Keratinocyte (primary cell): Measurements from ENCODE around the gene KLHDC3. TPM values are rescaled to one million over a fixed set of nuclear protein-coding genes. Genes with fewer than 3 reads are reported as not detected.

ENCODE experiments used
- DNase-seq: peaks from one replicate; pipeline ENCODE4 v3.0.0-alpha.2; 2011; ENCODE audit warnings: low read depth, missing footprints, low spot score
- FAIRE-seq: peaks from 2 replicates; lab custom pipeline; 2011; peaks lifted over from hg19 to GRCh38; lab: Jason Lieb, UNC
- H2AFZ ChIP-seq: 2 replicates; pipeline ENCODE4 v1.6.0; 2012; ENCODE audit warnings: low read length, control low read depth, inconsistent platforms; ENCODE audit not compliant: control insufficient read depth
- H3K27ac ChIP-seq: 2 replicates; pipeline ENCODE4 v1.5.1; 2011; ENCODE audit warnings: low read length; ENCODE audit not compliant: control insufficient read depth, insufficient read depth
- H3K27me3 ChIP-seq: 3 replicates; pipeline ENCODE4 v1.6.0; 2011; ENCODE audit warnings: low read length; ENCODE audit not compliant: control insufficient read depth, insufficient read depth; ENCODE audit errors: extremely low read depth
- H3K36me3 ChIP-seq, 2 experiments: 2 replicates in 1 of 2; 3 replicates in 1 of 2; pipeline ENCODE4 v1.5.1; 2011; ENCODE audit warnings: low read length in 2 of 2, mild to moderate bottlenecking in 1 of 2; ENCODE audit not compliant: control insufficient read depth in 2 of 2, insufficient read depth in 2 of 2; ENCODE audit errors: extremely low read depth in 1 of 2
- H3K4me1 ChIP-seq: 3 replicates; pipeline ENCODE4 v1.5.1; 2011; ENCODE audit warnings: low read length; ENCODE audit not compliant: control insufficient read depth, insufficient read depth; ENCODE audit errors: extremely low read depth
- H3K4me2 ChIP-seq: 3 replicates; pipeline ENCODE4 v1.6.0; 2011; ENCODE audit warnings: low read depth, low read length; ENCODE audit not compliant: control insufficient read depth, insufficient read depth; ENCODE audit errors: extremely low read depth
- H3K4me3 ChIP-seq, 3 experiments: fragments of 200-600 bp in 1 of 3; sonication (generic) in 1 of 3; 2 replicates in 2 of 3; 3 replicates in 1 of 3; pipeline ENCODE4 v1.5.1; 2011 to 2016; ENCODE audit warnings: low read length in 3 of 3, mild to moderate bottlenecking in 3 of 3, control low read depth in 2 of 3, inconsistent platforms in 1 of 3, low read depth in 1 of 3, mixed read lengths in 1 of 3, mixed run types in 1 of 3, moderate library complexity in 1 of 3; ENCODE audit not compliant: control insufficient read depth in 2 of 3, insufficient read depth in 2 of 3; ENCODE audit errors: extremely low read depth in 1 of 3
- H3K79me2 ChIP-seq: 2 replicates; pipeline ENCODE4 v1.6.0; 2012; ENCODE audit warnings: low read length; ENCODE audit not compliant: control insufficient read depth, insufficient read depth
- H3K9ac ChIP-seq: 3 replicates; pipeline ENCODE4 v1.6.0; 2011; ENCODE audit warnings: low read length; ENCODE audit not compliant: control insufficient read depth, insufficient read depth; ENCODE audit errors: extremely low read depth
- H3K9me1 ChIP-seq: 3 replicates; pipeline ENCODE4 v1.6.0; 2011; ENCODE audit warnings: low read length; ENCODE audit not compliant: control insufficient read depth, insufficient read depth; ENCODE audit errors: extremely low read depth
- H3K9me3 ChIP-seq: 2 replicates; pipeline ENCODE4 v1.5.1; 2012; ENCODE audit warnings: low read depth, low read length; ENCODE audit not compliant: control insufficient read depth
- H4K20me1 ChIP-seq: 3 replicates; pipeline ENCODE4 v1.6.0; 2011; ENCODE audit warnings: low read length; ENCODE audit not compliant: control insufficient read depth, insufficient read depth; ENCODE audit errors: extremely low read depth
- EZH2 ChIP-seq: IDR thresholded peaks from one replicate; pipeline ENCODE4 v1.6.1; 2012; ENCODE audit warnings: inconsistent platforms, mild to moderate bottlenecking, low read length, moderate library complexity
- dilution Hi-C: fragments of 300-500 bp; cut with MboI; formaldehyde crosslinking; loops from one replicate; pipeline ENCODE4 v1.7.0; 2020; ENCODE audit warnings: low sequenced_read_pairs; ENCODE audit not compliant: extremely low pct_ligation_motif_present
- polyA plus RNA-seq, 5 experiments: library from polyadenylated mRNA; depleted of rRNA in 3 of 5; stranded (reverse) in 3 of 5; stranded (forward) in 1 of 5; unstranded in 1 of 5; fragments of >200 nt; gene quantifications; 1 replicate in 1 of 5; 2 replicates in 3 of 5; 3 replicates in 1 of 5; pipeline versions ENCODE4 v1.2.1 to v1.2.3, GENCODE V29; 2011 to 2012; ENCODE audit warnings: missing spikeins in 2 of 5, low read depth in 1 of 5, low replicate concordance in 1 of 5
- TF ChIP-seq, protein P1 (sequence below), 3 experiments: IDR thresholded peaks in 1 of 3; conservative IDR thresholded peaks in 1 of 3; optimal IDR thresholded peaks in 1 of 3; 2 replicates in 2 of 3; 3 replicates in 1 of 3; pipeline versions ENCODE3 to v1.5.1; 2011; ENCODE audit warnings: low read length in 3 of 3, mild to moderate bottlenecking in 3 of 3, moderate library complexity in 2 of 3, control low read depth in 1 of 3, inconsistent platforms in 1 of 3; ENCODE audit not compliant: insufficient read depth in 2 of 3; ENCODE audit errors: extremely low read depth in 1 of 3

KLHDC3 gene
- polyA plus RNA-seq, 1 donor (not counting 4 experiments of a cell fraction or from before 2014, with no cell fraction given) = 24.8 TPM

DNA sequence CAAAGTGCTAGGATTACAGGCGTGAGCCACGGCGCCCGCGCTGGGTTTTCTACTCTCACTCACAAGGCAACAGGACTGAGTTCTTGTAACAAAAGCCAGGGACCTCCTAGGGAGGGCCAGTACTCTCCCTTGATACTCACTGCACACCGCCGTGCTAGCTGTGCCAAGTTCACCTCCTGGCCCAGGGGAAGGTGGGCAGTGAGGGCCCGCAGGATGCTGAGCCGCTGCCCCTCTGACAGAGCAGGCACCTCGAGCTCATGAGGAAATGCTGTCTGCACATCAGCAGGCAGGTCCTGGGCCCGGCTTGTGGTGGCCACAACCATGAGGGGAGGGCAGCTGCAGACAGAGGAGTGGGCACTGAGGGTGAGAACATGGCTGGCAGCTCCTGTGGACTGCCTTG lies 46.8 kb upstream of the KLHDC3 start:
- no peak overlapping the region for H3K4me3 ChIP-seq
- H3K27ac ChIP-seq = no peak overlapping the region
- H4K20me1 ChIP-seq = no peaks in the 10 kb centered on the region
- FAIRE-seq (no peak), DNase-seq (no peak)
- H3K9ac ChIP-seq = no peak overlapping the region
- TF ChIP-seq EZH2 = no peak
- TF ChIP-seq, protein P1, sequence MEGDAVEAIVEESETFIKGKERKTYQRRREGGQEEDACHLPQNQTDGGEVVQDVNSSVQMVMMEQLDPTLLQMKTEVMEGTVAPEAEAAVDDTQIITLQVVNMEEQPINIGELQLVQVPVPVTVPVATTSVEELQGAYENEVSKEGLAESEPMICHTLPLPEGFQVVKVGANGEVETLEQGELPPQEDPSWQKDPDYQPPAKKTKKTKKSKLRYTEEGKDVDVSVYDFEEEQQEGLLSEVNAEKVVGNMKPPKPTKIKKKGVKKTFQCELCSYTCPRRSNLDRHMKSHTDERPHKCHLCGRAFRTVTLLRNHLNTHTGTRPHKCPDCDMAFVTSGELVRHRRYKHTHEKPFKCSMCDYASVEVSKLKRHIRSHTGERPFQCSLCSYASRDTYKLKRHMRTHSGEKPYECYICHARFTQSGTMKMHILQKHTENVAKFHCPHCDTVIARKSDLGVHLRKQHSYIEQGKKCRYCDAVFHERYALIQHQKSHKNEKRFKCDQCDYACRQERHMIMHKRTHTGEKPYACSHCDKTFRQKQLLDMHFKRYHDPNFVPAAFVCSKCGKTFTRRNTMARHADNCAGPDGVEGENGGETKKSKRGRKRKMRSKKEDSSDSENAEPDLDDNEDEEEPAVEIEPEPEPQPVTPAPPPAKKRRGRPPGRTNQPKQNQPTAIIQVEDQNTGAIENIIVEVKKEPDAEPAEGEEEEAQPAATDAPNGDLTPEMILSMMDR (optimal IDR thresholded peaks at IDR 0.05 in 1 of 3, IDR thresholded peaks at IDR 0.05 in 1 of 3, conservative IDR thresholded peaks at IDR 0.05 in 1 of 3; ENCODE audit: extremely low read depth in 1 of 3, insufficient read depth in 2 of 3, low read length in 3 of 3) = no peak
- no peaks in the 10 kb centered on the region for H3K79me2 ChIP-seq
- no peaks in the 10 kb centered on the region for H3K9me1 ChIP-seq
- H2AFZ ChIP-seq = no peak overlapping the region
- dilution Hi-C loops = no loop called here
- no peaks in the 10 kb centered on the region for H3K9me3 ChIP-seq
- H3K27me3 ChIP-seq = no peaks in the 10 kb centered on the region
- H3K4me2 ChIP-seq = no peak overlapping the region
- H3K4me1 ChIP-seq = peaks cover 6% of the 10 kb centered on the region
- peaks cover 11 to 23% of the 10 kb centered on the region in 2 experiments for H3K36me3 ChIP-seq

DNA sequence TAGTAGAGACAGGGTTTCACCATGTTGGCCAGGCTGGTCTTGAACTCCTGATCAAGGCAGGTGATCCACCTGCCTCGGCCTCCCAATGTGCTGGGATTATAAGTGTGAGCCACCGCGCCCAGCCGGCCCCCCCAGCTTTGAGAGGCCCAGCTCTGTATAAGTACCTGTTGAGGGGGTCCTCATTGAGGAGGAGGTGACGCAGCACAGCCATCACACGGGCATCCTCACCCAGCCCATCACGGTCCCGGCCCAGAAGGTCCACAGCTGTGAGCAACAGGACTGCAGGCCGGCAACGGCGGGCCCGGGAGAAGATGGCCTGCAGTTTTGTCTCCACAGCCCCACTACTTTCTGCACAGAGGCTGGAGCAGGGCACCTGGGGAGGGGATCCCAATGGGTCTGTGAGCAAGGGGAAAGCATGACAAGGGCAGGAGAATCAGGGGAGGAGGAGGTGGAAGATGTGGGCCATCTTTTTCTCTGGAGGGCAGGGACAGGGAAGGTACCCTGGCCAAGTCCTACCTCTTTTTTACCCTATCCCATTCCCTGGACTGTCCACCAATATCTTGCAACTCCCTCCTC lies 45.8 kb upstream of the KLHDC3 start:
- peaks cover 6% of the 10 kb centered on the region for H3K4me1 ChIP-seq
- H3K4me3 ChIP-seq = no peak overlapping the region
- dilution Hi-C loops = no loop called here
- no peaks in the 10 kb centered on the region for H3K9me1 ChIP-seq
- H3K27me3 ChIP-seq = no peaks in the 10 kb centered on the region
- H3K9ac ChIP-seq = no peak overlapping the region
- H3K9me3 ChIP-seq = no peaks in the 10 kb centered on the region
- no peak for FAIRE-seq
- DNase-seq = no peak
- H3K36me3 ChIP-seq = peaks cover 11 to 23% of the 10 kb centered on the region in 2 experiments
- H2AFZ ChIP-seq = no peak overlapping the region
- no peaks in the 10 kb centered on the region for H4K20me1 ChIP-seq
- no peaks in the 10 kb centered on the region for H3K79me2 ChIP-seq
- TF ChIP-seq, protein P1 (optimal IDR thresholded peaks at IDR 0.05 in 1 of 3, IDR thresholded peaks at IDR 0.05 in 1 of 3, conservative IDR thresholded peaks at IDR 0.05 in 1 of 3; ENCODE audit: extremely low read depth in 1 of 3, insufficient read depth in 2 of 3, low read length in 3 of 3) = no peak
- TF ChIP-seq EZH2 = no peak
- H3K4me2 ChIP-seq = no peak overlapping the region
- no peak overlapping the region for H3K27ac ChIP-seq
